CD14-positive monocyte (primary cell): ENCODE data around the gene NUP88. TPM values are rescaled to one million over a fixed set of nuclear protein-coding genes. Genes with fewer than 3 reads are reported as not detected.

Experiments used
- DNase-seq, 3 donors: peaks; one replicate each; pipeline ENCODE4 v3.0.0-alpha.2; 2011 to 2022
- H2AFZ ChIP-seq: 2 replicates; pipeline ENCODE4 v1.6.0; 2012; ENCODE audit warnings: mild to moderate bottlenecking, low read depth, low read length, inconsistent platforms; ENCODE audit not compliant: insufficient read depth, poor library complexity, severe bottlenecking
- H3K27ac ChIP-seq, 2 donors: 1 replicate in 1 of 2; 2 replicates in 1 of 2; pipeline ENCODE4 v1.5.1; 2012 to 2013; ENCODE audit warnings: low read length in 2 of 2, control low read depth in 1 of 2, inconsistent platforms in 1 of 2, low read depth in 1 of 2, mild to moderate bottlenecking in 1 of 2
- H3K27me3 ChIP-seq, 2 donors: one replicate each; pipeline versions ENCODE4 v1.6.0 to v1.6.1; 2011 to 2013; ENCODE audit warnings: low read length in 2 of 2; ENCODE audit not compliant: control insufficient read depth in 2 of 2, insufficient read depth in 2 of 2
- H3K36me3 ChIP-seq, 2 donors: replicated peaks in 1 of 2; 1 replicate in 1 of 2; 2 replicates in 1 of 2; pipeline versions ENCODE4 v1.5.1 to v1.6.1; 2012 to 2013; ENCODE audit warnings: low read length in 2 of 2, control low read depth in 1 of 2, inconsistent platforms in 1 of 2, mild to moderate bottlenecking in 1 of 2; ENCODE audit not compliant: insufficient read depth in 2 of 2, control insufficient read depth in 1 of 2
- H3K4me1 ChIP-seq, 2 donors: 1 replicate in 1 of 2; 2 replicates in 1 of 2; pipeline versions ENCODE4 v1.5.1 to v1.6.1; 2012 to 2013; ENCODE audit warnings: low read length in 2 of 2, control low read depth in 1 of 2, inconsistent platforms in 1 of 2, mild to moderate bottlenecking in 1 of 2, moderate library complexity in 1 of 2; ENCODE audit not compliant: insufficient read depth in 2 of 2, control insufficient read depth in 1 of 2
- H3K4me2 ChIP-seq: replicated peaks from 2 replicates; pipeline ENCODE3; 2012; ENCODE audit warnings: low read length, moderate library complexity, mild to moderate bottlenecking; ENCODE audit not compliant: poor library complexity, severe bottlenecking; ENCODE audit errors: extremely low read depth
- H3K4me3 ChIP-seq, 3 experiments: fragments of 200-600 bp in 1 of 3; sonication (generic) in 1 of 3; replicated peaks in 1 of 3; 1 replicate in 2 of 3; 2 replicates in 1 of 3; pipeline ENCODE4 v1.5.1; 2011 to 2013; ENCODE audit warnings: low read length in 3 of 3, mild to moderate bottlenecking in 3 of 3, control low read depth in 2 of 3, low read depth in 2 of 3, inconsistent platforms in 1 of 3, moderate library complexity in 1 of 3
- H3K79me2 ChIP-seq: 2 replicates; pipeline ENCODE4 v1.6.0; 2012; ENCODE audit warnings: mild to moderate bottlenecking, control low read depth, inconsistent platforms, low read length, moderate library complexity; ENCODE audit not compliant: insufficient read depth
- H3K9ac ChIP-seq: 2 replicates; pipeline ENCODE4 v1.6.0; 2017; ENCODE audit warnings: low read length, mild to moderate bottlenecking; ENCODE audit not compliant: insufficient read depth, poor library complexity, severe bottlenecking
- H3K9me3 ChIP-seq, 2 donors: replicated peaks in 1 of 2; 1 replicate in 1 of 2; 2 replicates in 1 of 2; pipeline versions ENCODE4 v1.5.1 to v1.6.1; 2012 to 2013; ENCODE audit warnings: low read length in 2 of 2, control low read depth in 1 of 2; ENCODE audit not compliant: control insufficient read depth in 1 of 2, insufficient read depth in 1 of 2
- H4K20me1 ChIP-seq: 2 replicates; pipeline ENCODE4 v1.6.0; 2012; ENCODE audit warnings: mild to moderate bottlenecking, low read length, control low read depth, moderate library complexity; ENCODE audit not compliant: insufficient read depth
- H3K27ac Mint-ChIP-seq, 7 donors: one replicate each; pipeline ENCODE4 v1.8.0; 2020; ENCODE audit warnings: mild to moderate bottlenecking in 7 of 7, mixed read lengths in 7 of 7, moderate library complexity in 6 of 7, inconsistent platforms in 2 of 7
- H3K27me3 Mint-ChIP-seq, 3 donors: one replicate each; pipeline ENCODE4 v1.8.0; 2021 to 2022; ENCODE audit warnings: low read depth in 3 of 3, mild to moderate bottlenecking in 3 of 3, mixed read lengths in 3 of 3, moderate library complexity in 3 of 3, inconsistent platforms in 1 of 3
- H3K36me3 Mint-ChIP-seq, 2 donors: one replicate each; pipeline ENCODE4 v1.8.0; 2020; ENCODE audit warnings: mixed read lengths in 2 of 2, inconsistent platforms in 1 of 2, mild to moderate bottlenecking in 1 of 2
- H3K4me1 Mint-ChIP-seq: one replicate; pipeline ENCODE4 v1.8.0; 2020; ENCODE audit warnings: mild to moderate bottlenecking, mixed read lengths
- H3K4me3 Mint-ChIP-seq, 2 donors: one replicate each; pipeline ENCODE4 v1.8.0; 2020; ENCODE audit warnings: mild to moderate bottlenecking in 2 of 2, mixed read lengths in 2 of 2, moderate library complexity in 1 of 2
- H3K9me3 Mint-ChIP-seq, 7 donors: one replicate each; pipeline ENCODE4 v1.8.0; 2020 to 2022; ENCODE audit warnings: mixed read lengths in 7 of 7, mild to moderate bottlenecking in 6 of 7, moderate library complexity in 6 of 7, inconsistent platforms in 2 of 7
- WGBS: methylation state at CpG from one replicate; pipeline ENCODE4 v1.1.5; 2013; ENCODE audit warnings: missing lambda C conversion rate; ENCODE audit not compliant: insufficient coverage; 5-methylcytosine and 5-hydroxymethylcytosine counted together
- intact Hi-C, 2 donors: fragments of 100-400 bp; cut with micrococcal nuclease; formaldehyde crosslinking; loops; one replicate each; pipeline versions ENCODE4 v1.15.0 to v1.15.1; 2023
- polyA plus RNA-seq, 3 donors: library from polyadenylated mRNA; depleted of rRNA in 1 of 3; unstranded in 2 of 3; stranded (reverse) in 1 of 3; fragments of 300-500 nt in 2 of 3; fragments of >200 nt in 1 of 3; fragmentation: Illumina TruSeq in 2 of 3; gene quantifications; 1 replicate in 2 of 3; 2 replicates in 1 of 3; pipeline ENCODE4 v1.2.3, GENCODE V29; 2012 to 2021
- TF ChIP-seq, protein P1 (sequence below): fragments of 200-600 bp; IDR thresholded peaks from one replicate; pipeline ENCODE4 v1.8.0; 2022; ENCODE audit warnings: antibody characterized with exemption, mild to moderate bottlenecking

Gene NUP88
- polyA plus RNA-seq, 3 donors, result 23.1 to 45.7 (median 36.1) TPM

DNA sequence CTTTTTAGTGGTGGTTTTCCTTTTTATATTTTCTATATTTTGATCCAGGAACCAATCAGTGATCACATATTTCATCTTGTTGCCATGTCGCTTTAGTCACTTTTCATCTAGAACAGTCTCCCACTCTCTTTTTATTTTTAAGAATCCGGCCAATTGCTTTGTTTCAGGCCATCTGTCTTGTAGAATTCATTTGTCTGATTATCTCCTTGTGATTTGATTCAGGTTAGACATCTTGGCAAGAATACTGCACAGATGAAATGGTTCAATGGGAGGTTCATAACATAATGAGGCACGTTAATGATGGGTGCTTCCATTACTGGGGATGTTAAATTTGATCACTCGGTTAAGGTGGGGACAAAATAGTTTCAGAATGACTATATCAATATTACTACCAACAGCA is 49.1 kb downstream of the NUP88 start:
- Mint-ChIP-seq H3K27me3 (no peaks in the 10 kb centered on the region), H3K27ac (no peak overlapping the region), H3K36me3 (peaks cover 64 to 92% of the 10 kb centered on the region in 2 donors), H3K4me3 (no peak overlapping the region), H3K4me1 (no peaks in the 10 kb centered on the region), H3K9me3 (no peaks in the 10 kb centered on the region)
- Histone ChIP-seq H3K9me3 (no peaks in the 10 kb centered on the region), H3K9ac (no peak overlapping the region), H3K4me3 (no peak overlapping the region), H2AFZ (no peak overlapping the region), H3K79me2 (no peaks in the 10 kb centered on the region), H3K27me3 (no peaks in the 10 kb centered on the region), H3K4me2 (no peak overlapping the region), H4K20me1 (no peaks in the 10 kb centered on the region), H3K36me3 (peaks cover 77 to 96% of the 10 kb centered on the region in 2 donors), H3K4me1 (no peaks in the 10 kb centered on the region), H3K27ac (no peak overlapping the region)
- DNase-seq, result no peak
- no CpG with 5 or more reads among the region's 4 CpGs for WGBS
- TF ChIP-seq, protein P1, sequence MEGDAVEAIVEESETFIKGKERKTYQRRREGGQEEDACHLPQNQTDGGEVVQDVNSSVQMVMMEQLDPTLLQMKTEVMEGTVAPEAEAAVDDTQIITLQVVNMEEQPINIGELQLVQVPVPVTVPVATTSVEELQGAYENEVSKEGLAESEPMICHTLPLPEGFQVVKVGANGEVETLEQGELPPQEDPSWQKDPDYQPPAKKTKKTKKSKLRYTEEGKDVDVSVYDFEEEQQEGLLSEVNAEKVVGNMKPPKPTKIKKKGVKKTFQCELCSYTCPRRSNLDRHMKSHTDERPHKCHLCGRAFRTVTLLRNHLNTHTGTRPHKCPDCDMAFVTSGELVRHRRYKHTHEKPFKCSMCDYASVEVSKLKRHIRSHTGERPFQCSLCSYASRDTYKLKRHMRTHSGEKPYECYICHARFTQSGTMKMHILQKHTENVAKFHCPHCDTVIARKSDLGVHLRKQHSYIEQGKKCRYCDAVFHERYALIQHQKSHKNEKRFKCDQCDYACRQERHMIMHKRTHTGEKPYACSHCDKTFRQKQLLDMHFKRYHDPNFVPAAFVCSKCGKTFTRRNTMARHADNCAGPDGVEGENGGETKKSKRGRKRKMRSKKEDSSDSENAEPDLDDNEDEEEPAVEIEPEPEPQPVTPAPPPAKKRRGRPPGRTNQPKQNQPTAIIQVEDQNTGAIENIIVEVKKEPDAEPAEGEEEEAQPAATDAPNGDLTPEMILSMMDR, result no peak
- intact Hi-C loops, result no loop called here

DNA sequence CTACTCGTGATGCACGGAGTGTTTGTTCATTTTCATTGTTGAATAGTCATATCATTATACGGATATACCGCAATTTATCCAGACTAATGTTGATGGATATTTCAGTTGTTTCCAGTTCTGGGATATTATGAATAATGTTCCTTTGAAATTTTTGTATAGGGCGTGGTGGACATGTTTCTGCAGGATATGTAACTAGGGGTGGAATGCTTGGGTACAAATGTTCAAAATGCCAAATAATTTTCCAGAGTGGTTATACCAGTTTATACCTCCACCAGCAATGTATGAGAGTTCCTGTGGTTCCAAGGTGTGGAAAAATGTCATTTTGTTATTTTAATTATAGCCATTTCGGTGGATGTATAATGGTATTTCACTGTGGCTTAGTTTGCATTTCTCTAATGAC is 53.6 kb downstream of the NUP88 start:
- no peak overlapping the region for H2AFZ ChIP-seq
- H3K4me3 ChIP-seq, result no peak overlapping the region
- no peak overlapping the region for H3K27ac Mint-ChIP-seq
- H3K36me3 ChIP-seq, result peaks cover 79 to 95% of the 10 kb centered on the region in 2 donors
- H3K27ac ChIP-seq, result no peak overlapping the region
- H3K27me3 Mint-ChIP-seq, result no peaks in the 10 kb centered on the region
- no peaks in the 10 kb centered on the region for H3K9me3 Mint-ChIP-seq
- no peaks in the 10 kb centered on the region for H3K4me1 Mint-ChIP-seq
- H3K4me2 ChIP-seq, result no peak overlapping the region
- H3K79me2 ChIP-seq, result no peaks in the 10 kb centered on the region
- no peaks in the 10 kb centered on the region for H3K4me1 ChIP-seq
- no peaks in the 10 kb centered on the region for H4K20me1 ChIP-seq
- intact Hi-C loops, result no loop called here
- no peaks in the 10 kb centered on the region for H3K9me3 ChIP-seq
- TF ChIP-seq, protein P1, result no peak
- H3K36me3 Mint-ChIP-seq, result peaks cover 64 to 94% of the 10 kb centered on the region in 2 donors
- no peak for DNase-seq
- no CpG with 5 or more reads among the region's 6 CpGs for WGBS
- no peaks in the 10 kb centered on the region for H3K27me3 ChIP-seq
- no peak overlapping the region for H3K9ac ChIP-seq
- H3K4me3 Mint-ChIP-seq, result no peak overlapping the region
